SIG-M5 treated with dmso at 0.1 percent for 504 hours (cell line): ENCODE measurements around the gene FBXL16.
"Not testable (repeated sequence)": the region's sequence is repeated elsewhere in the genome, so short reads cannot be mapped to it uniquely, and the experiment has no call there.

Source experiments
- DNase-seq: peaks from one replicate; lab custom pipeline; 2025; ENCODE audit not compliant: unreplicated experiment; lab: John Stamatoyannopoulos, UW

The FBXL16 gene

DNA sequence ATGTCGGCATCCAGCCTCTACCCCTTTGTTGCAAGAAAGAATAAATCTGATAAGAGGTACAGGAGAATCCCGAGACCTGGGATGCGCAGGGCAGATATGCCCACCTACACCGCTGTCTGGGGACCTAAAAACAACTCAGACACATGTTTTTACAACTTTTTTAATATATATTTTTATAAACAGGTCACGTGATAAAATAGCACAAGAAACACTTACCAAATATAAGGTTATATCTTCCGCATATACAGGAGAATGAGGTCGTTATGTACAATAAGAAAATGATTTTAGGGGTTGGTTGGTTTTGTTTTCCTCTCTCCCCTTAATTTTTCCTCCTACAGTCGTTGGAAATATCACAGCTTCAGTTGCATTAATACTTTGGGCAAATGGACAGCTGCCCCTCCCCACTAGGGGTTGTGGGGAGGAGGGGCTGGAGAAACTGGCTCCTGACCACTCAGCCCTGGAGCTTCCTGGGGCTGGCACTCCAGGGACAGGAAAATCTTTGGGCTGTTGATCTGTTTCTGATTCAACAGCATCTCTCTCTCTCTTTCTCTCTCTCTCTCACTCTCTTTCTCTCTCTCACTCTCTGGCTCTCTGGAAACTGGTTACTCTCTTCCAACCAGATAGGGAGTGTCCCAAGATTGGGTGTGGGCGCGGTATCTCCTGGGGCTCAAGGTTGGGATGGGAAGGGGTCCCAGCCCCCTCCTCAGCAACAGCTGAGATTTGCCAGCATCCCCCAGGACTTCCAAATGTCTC is 13.1 kb downstream of the FBXL16 start:
- no peak for DNase-seq

DNA sequence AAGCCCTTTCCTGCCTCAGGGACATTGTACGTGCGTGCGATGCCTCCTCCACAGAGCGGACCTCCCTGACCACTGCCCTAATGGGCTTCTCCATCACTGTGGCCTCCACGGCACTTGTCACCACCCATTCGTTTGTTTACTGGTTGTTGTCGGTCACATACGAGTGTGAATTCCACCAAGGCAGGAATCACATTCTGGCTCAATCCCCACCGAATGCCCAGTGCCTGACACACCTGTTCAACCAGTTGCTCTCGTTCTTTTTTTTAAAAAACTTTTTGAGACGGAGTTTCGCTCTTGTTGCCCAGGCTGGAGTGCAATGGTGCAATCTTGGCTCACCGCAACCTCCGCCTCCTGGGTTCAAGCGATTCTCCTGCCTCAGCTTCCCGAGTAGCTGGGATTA is 14.4 kb downstream of the FBXL16 start:
- not testable (repeated sequence) for DNase-seq

GRCh38 chr16:689175-689897 is 16.3 kb downstream of the FBXL16 start:
- DNase-seq, result no peak

DNA sequence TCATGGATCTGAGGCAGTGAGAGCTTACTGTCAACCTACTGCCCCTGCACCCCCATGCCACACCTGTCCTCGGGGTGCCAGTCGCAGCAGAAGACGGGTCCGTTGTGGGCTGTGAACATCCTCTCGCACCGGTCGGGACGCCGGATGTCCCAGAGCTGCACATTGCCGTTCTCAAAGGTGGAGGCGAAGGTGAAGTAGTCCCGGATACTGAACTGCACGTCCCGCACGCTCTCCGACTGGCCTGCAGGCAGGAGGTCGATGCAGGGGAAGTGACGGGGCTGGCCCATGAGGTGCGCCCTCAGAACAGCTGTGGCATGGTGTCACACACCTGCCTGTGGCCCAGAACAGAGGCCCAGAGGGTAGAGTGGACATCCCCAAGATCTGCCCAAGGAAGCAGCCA is 18.1 kb downstream of the FBXL16 start:
- no peak for DNase-seq

DNA sequence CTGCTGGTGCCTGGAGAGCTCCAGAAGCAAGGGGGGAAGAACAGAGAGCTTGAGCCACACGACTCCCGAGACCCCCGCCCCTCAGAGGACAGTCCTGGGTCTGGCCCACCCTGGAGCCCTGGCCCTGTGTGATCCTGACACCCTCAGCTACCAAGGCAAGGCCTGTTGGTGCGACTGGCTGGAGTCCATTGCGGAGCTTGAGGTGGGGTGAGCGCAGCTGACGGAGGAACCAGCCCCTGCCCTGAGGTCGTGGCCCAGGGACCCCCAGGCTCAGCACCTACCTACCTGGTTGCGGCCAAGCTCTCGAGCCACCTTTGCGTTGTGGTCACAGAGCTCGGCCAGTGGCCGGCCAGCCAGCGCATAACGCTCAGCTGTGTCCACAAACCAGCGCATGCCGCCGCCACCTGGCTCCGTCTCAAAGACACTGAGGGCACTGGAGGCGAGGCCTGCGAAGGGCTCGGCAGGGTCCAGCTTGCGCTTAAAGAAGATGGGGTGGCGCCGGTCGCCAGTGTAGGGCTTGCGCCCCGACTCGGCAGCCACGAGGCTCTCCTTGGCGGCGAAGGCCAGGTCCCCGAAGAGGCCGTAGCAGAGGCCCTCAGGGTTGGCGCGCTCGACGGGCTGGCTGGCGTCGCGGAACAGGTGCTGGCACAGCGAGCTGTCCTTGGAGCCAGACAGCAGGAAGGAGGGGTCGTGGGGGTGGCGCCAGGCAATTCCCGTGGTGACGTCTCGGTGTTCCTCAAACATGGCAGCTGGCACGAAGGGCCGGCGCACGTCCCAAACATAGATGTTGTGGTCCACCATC is 18.9 kb downstream of the FBXL16 start:
- DNase-seq, result no peak

GRCh38 chr16:685967-686366 is 19.6 kb downstream of the FBXL16 start:
- no peak for DNase-seq

GRCh38 chr16:684961-685696 is 20.5 kb downstream of the FBXL16 start:
- no peak for DNase-seq

DNA sequence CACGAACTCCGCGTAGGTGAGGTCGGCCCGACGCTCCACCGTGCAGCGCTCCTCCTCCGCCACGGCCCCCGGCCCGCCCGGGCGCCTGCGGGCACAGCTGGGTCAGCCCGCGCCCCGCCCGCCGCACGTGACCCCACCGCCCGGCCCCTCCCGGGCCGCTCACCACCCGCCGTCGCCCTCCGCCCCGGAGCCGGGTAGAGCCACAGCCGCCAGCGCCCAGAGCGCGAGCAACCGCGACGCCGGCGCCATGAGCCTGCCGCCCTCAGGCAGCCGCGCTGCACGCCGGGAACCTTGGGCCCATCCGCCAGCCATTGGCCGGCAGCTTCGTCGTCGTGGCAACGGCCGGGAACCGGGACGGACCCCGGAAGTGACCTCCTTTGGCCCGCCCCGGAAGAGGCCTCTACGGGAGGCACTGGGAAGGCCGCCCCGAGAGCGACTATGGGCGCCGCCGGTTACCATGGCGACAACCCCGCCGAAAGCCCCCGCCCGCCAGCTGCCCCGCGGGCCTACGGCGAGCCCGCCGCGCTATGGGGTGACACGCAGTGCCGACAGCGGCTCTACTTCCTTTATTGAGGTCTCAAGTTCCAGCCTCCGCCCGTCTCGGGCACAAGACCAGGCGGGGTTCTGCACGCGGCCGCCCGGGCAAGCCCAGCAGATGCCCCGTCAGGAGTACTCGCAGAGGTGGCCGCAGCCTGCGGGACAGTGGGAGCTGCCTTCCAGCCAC is 21.4 kb downstream of the FBXL16 start, which contains the start of gene JMJD8:
JMJD8 (minus strand) TSS at position 264 of the 724 bp plus-strand sequence; CDS start at position 249, 15 bp downstream.
- DNase-seq, result peak; percentile 90

- no peak for DNase-seq
These were observed 22.1 kb downstream of the FBXL16 start for GRCh38 chr16:683396-684070.

- no peak for DNase-seq
These were observed 22.9 kb downstream of the FBXL16 start for GRCh38 chr16:682493-683395.

DNA sequence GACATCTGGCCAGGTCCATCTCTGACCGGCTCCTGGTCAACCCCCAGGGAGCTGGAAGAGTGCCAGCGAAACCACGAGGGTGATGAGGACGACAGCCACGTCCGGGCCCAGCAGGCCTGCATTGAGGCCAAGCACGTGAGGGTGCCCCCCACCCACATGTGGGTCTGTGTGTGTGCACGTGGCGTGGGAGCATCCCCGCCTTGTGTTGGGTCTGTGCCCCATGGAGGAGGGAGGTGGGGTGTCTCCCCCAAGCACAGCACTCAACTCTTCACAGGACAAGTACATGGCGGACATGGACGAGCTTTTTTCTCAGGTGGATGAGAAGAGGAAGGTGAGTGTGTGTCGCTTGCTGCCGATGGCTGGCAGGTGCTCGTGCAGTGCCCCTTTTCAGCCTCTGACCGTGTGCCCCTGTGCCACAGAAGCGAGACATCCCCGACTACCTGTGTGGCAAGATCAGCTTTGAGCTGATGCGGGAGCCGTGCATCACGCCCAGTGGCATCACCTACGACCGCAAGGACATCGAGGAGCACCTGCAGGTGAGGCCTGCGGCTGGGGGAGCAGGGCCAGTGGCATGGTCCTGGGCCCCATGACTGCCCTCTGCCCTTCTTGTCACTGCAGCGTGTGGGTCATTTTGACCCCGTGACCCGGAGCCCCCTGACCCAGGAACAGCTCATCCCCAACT is 23.7 kb downstream of the FBXL16 start:
- no peak for DNase-seq

DNA sequence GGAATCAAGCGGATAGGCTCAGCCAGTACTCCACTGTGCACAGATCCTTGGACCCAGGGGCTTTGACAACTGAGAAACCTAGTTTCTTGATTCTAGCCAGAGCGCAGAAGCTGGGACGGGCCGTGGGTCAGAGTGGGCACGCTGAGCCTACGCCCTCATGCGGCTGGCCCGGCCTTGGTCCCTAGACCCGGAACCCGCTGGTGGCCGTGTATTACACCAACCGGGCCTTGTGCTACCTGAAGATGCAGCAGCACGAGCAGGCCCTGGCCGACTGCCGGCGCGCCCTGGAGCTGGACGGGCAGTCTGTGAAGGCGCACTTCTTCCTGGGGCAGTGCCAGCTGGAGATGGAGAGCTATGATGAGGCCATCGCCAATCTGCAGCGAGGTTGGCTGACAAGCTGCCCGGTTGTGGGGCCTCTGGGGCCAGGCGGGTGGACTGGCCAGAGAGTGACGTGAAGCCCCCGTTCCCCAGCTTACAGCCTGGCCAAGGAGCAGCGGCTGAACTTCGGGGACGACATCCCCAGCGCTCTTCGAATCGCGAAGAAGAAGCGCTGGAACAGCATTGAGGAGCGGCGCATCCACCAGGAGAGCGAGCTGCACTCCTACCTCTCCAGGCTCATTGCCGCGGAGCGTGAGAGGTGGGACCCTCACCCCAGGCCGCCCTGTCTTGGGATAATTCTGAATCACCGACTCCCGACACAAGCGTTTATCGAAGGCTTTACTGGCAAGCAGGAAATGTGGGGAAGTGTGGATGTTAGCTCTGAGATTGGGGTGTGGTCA is 24.4 kb downstream of the FBXL16 start:
- DNase-seq, result no peak

DNA sequence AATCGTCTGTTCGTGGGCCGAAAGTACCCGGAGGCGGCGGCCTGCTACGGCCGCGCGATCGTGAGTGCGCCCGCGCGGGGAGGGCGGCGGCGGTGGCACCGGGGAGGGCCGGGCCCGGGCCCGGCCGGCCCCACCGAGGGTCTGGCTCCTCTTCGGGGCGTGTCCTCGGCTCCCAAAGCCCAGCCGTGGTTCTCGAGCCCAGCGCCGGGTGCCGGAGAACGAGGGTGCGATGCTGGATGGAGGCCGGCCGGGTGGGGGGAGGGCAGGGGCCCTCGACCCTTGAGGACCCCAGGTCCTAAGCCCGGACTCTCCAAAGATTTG is 25.0 kb downstream of the FBXL16 start:
- no peak for DNase-seq

DNA sequence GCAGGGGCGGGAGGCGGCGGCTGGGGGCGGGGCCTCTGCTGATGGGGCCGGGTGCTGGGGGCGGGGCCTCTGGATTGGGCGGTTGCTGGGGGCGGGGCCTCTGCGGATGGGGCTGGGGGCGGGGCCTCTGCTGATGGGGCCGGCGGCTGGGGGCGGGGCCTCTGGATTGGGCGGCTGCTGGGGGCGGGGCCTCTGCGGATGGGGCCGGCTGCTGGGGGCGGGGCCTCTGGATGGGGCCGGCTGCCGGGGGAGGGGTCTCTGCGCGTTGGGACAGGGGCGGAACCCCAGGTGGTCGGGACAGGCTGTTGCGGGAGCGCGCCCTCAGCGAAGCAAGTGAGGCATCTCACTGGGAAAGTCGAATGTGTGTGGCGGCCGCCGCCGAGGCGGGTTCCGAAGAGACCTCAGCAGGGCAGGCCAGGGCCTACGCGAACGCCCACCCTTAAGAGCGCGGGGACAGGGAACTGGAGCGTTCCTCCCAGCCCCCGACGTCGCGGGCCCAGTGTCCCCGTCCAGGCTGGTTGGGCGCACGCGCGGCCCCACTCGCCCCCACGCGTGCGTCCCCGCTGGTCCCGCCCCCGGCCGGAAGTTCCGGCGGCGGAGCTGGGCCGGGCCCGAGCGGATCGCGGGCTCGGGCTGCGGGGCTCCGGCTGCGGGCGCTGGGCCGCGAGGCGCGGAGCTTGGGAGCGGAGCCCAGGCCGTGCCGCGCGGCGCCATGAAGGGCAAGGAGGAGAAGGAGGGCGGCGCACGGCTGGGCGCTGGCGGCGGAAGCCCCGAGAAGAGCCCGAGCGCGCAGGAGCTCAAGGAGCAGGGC is 25.6 kb downstream of the FBXL16 start, which contains the start of gene STUB1:
STUB1 (plus strand) TSS at position 597 of the 811 bp plus-strand sequence; CDS start at position 713, 116 bp downstream.
- peak; percentile 83 for DNase-seq

DNA sequence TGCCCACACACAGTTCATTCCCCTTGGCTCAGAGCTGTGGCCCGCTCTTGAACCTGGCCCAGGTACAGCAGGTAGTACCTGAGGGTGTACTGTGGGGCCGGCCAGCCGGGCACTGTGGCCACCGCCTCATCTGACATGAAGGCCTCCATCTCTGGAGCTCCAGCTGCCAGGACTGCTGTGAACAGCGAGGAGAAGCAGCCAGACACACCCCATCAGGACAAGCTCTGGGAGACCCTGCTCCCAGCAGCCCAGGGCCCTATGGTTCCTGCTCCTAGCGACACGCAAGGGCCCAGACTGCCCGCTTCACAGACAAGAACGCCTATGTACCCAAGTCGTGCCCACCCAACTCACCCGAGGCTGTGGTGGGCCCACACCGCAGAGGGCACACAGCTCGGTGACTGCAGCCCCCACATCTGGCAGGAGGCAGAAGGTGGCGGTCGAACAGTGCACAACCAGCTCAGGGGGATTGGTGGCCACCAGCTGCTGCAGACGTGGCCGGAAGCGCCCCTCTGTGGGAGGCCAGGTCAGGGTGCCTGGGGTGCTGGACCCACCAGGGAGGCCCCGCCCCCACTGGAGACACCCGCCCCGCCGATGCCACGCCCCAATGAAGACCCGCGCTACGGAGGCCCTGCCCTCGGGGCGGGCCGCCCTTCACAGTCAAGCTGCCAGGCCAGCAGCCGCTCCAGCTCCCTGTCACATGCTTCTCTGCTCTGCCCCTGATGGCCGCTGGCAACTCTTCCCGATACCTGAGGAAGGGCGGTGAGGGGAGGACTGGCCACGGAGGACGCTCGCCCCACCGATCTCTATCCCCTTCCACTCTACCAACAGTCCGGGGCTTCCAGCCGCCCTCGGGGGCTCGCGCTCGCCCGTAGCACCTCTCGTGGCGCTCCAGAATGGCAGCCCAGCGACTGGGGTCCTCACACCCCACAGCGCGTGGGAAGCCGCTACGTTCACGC is 26.5 kb downstream of the FBXL16 start:
- DNase-seq, result peak; percentile 40
